Hippocampal formation (tissue), 2 donors: ENCODE measurements around the gene ACE.

ENCODE experiments used
- DNase-seq, 2 donors: peaks; one replicate each; lab custom pipeline; 2025; lab: John Stamatoyannopoulos, UW

The ACE gene

GRCh38 chr17:63491413-63491812, 14.6 kb downstream of the ACE start:
- DNase-seq: no peak

GRCh38 chr17:63491977-63492618, 15.2 kb downstream of the ACE start:
- DNase-seq: no peak

- no peak for DNase-seq
Measured at GRCh38 chr17:63492940-63493339, 16.1 kb downstream of the ACE start.

- DNase-seq: no peak
Measured at GRCh38 chr17:63493411-63493810, 16.6 kb downstream of the ACE start.

- DNase-seq: no peak
Measured at GRCh38 chr17:63494300-63494928, 17.6 kb downstream of the ACE start.

- no peak for DNase-seq
Measured at GRCh38 chr17:63495491-63495890, 18.6 kb downstream of the ACE start.

- no peak for DNase-seq
Measured at GRCh38 chr17:63496177-63496576, 19.3 kb downstream of the ACE start.

- DNase-seq: no peak
Measured at GRCh38 chr17:63496663-63497400, 20.0 kb downstream of the ACE start.

- DNase-seq: no peak
Measured at GRCh38 chr17:63497708-63498483, 21.0 kb downstream of the ACE start.

GRCh38 chr17:63498626-63499195, 21.9 kb downstream of the ACE start:
- DNase-seq: no peak

GRCh38 chr17:63500543-63501390, 23.9 kb downstream of the ACE start:
- DNase-seq: no peak

GRCh38 chr17:63503341-63503705, 26.5 kb downstream of the ACE start:
- DNase-seq: no peak

GRCh38 chr17:63504261-63504660, 27.4 kb downstream of the ACE start:
- DNase-seq: no peak

- DNase-seq: no peak
Measured at GRCh38 chr17:63505341-63505740, 28.5 kb downstream of the ACE start.

GRCh38 chr17:63506627-63507026, 29.8 kb downstream of the ACE start:
- DNase-seq: no peak

GRCh38 chr17:63511331-63511730, 34.5 kb downstream of the ACE start:
- no peak for DNase-seq

GRCh38 chr17:63512388-63512787, 35.5 kb downstream of the ACE start:
- DNase-seq: no peak

- no peak for DNase-seq
Measured at GRCh38 chr17:63512896-63513644, 36.2 kb downstream of the ACE start.

GRCh38 chr17:63514477-63514876, 37.6 kb downstream of the ACE start:
- DNase-seq: no peak

GRCh38 chr17:63514974-63515373, 38.1 kb downstream of the ACE start:
- DNase-seq: no peak

- no peak for DNase-seq
Measured at GRCh38 chr17:63515426-63515825, 38.6 kb downstream of the ACE start.
